Measurements from ENCODE around the gene SURF2.
A peak's percentile ranks its signal among the peaks of the same experiment; 100 is the strongest.
"Not testable (repeated sequence)": the region's sequence is repeated elsewhere in the genome, so short reads cannot be mapped to it uniquely, and the experiment has no call there.

The SURF2 gene

DNA sequence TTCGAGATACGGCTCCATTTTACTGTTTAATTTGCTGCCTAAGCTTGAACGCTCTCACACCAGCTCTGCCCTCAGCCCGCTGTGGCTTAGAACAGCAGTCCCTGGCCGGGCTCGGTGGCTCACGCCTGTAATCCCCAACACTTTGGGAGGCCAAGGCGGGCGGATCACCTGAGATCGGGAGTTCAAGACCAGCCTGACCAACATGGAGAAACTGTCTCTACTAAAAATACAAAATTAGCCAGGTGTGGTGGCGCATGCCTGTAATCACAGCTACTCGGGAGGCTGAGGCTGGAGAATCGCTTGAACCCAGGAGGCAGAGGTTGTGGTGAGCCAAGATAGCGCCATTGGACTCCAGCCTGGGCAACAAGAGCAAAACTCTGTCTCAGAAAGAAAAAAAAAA lies 20.9 kb downstream of the SURF2 start:
- not testable (repeated sequence) for DNase-seq (ENCODE audit: low spot score)

- DNase-seq (ENCODE audit: low spot score): no peak
Observed at GRCh38 chr9:133377721-133378216, 21.4 kb downstream of the SURF2 start.

DNA sequence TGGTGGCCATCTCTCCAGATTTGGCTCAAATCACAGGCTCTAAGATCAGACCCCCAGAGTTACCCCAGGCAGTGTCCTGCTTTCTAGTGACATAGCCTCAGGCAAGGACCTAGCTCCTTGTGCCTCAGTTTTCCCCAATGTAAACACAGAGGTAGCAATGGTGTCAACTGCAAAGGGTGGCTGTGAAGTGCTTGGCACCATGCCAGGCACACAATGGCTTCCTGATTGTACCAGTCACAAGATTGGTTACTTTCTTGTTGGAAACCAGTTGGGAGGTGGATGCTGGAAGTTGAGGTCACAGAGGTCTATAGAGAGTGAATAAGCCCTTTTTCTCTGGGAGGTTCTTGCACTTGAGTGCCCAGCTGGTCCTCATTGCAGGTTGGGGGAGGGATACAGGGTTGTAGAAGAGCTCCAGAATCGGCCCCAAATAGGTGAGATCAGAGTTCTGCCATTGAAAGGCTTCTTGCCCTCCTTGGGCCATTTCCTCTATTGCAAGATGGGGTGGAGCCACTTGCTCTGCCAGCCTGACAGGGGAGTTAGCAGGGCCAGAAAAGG lies 22.1 kb downstream of the SURF2 start:
- DNase-seq (ENCODE audit: low spot score): no peak

DNA sequence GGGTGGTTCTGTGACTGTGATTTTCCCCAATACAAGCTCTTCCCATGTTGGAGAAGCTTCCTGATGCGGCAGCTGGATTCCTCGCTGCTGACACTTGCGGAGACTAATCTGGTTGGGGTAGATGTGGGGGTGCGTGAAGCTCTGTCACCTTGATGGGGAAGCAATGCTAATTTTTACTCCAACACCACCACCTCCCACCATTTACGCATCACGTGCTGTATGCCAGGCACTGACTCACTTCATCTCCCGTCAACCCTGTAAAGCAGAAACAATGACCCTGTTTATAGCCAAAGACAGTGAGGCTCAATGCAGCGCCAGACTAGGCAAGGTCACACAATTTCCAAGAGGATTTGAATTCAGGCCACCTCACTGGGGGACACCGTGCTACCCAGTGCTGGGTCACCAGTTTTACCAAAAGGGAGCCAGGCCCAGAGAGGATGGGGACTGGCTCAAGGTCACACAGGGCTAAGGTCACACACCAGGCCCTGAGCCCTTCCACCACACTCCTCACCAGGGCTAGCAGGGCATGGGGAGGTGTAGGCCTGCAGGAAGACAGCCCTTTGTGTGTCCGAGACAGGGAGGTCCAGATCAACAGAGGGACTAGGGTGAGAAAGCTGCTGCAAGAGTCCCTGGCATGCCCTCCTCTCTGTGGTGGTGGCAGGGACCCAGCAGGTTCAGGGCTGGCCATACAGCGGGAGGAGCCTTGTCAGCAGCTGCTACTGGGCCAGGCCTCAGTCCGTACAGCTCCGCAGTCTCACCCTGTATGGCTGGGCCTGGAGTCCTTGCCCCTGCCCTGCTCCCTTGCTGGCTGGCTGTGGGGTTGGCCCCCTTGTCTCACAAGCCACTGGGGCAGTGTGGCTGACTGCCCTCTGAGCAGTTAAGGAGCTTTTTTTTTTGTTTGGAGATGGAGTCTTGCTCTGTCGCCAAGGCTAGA lies 23.1 kb downstream of the SURF2 start:
- DNase-seq (ENCODE audit: low spot score): no peak

- DNase-seq (ENCODE audit: low spot score): no peak
Observed at GRCh38 chr9:133380734-133381133, 24.4 kb downstream of the SURF2 start.

DNA sequence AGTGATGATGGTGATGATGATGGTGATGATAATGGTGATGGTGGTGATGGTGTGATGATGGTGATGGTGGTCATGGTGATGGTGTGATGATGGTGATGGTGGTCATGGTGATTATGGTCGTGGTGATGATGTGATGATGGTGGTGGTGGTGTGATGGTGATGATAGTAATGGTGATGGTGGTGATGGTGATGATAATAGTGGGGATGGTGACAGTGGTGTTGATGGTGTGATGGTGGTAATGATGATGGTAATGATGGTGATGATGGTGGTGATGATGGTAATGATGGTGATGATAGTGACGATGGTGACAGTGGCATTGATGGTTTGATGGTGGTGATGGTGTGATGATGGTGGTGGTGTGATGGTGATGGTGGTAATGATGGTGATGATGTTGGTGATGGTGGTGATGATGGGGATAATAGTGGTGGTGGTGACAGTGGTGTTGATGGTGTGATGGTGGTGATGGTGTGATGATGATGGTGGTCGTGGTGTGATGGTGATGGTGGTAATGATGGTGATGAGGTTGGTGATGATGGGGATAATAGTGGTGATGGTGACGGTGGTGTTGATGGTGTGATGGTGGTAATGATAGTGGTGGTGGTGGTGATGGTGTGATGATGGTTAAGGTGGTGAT lies 26.3 kb downstream of the SURF2 start:
- DNase-seq (ENCODE audit: low spot score): no peak

DNA sequence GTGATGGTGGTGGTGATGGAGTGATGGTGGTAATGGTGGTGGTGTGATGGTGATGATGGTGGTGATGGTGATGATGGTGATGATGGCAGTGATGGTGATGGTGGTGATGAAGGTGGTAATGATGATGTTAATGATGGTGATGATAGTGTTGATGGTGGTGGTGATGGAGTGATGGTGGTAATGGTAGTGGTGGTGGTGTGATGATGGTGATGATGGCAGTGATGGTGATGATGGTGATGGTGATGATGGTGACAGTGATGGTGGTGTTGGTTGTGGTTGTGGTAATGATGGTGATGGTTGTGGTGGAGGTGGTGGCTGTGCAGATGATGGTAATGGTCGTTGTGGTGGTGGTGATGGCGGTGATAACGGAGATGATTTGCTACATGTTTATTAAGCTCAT lies 27.1 kb downstream of the SURF2 start:
- no peak for DNase-seq (ENCODE audit: low spot score)

DNA sequence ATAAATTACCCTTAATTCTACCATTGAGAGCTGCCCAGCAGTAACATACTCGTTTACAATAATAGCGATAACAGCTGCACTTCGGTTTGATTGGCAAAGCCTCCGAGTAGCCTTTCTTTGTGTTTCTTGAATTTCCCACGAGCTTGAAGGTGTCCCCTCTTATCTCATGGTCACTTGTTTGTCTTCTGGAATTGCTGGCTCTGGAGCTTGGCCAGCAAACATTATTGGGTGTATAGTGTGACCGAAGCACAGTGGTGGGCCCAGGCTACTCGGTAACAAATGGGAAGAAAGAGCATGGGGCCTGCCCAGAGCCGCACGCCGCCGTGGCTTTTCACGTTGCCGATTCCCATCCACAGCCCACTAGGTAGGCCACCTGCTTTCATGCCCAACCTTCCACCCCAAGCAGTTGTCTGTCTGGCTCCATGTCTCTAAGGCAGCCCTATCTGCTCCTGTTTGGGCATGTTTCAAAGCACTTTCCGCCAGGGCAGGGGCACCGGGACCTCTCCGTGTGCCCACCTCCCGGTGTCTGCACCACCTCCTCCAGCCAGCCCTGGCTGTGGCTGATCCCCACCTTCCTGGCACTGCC lies 28.5 kb downstream of the SURF2 start:
- no peak for DNase-seq (ENCODE audit: low spot score)

- no peak for DNase-seq (ENCODE audit: low spot score)
Observed at GRCh38 chr9:133385452-133385851, 29.1 kb downstream of the SURF2 start.

DNA sequence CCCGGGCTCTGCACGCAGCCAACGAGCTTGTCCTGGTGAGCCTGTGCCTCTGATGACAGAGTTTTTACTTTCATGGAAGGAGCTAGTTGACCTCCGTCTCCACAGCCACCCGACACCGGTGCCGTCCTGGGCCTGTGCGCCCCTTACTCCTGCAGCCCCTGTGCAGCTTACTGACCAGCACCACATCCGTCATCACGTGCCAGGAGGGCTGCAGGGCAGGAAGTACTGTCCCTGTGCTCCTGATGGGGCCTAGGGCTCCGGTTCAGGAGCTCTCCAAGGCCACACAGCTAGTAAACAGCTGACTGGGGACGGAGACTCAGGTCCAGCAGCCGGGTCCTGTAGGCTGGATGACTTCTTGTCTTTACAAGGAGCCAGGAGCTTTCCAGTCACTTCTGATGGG lies 30.0 kb downstream of the SURF2 start:
- no peak for DNase-seq (ENCODE audit: low spot score)

DNA sequence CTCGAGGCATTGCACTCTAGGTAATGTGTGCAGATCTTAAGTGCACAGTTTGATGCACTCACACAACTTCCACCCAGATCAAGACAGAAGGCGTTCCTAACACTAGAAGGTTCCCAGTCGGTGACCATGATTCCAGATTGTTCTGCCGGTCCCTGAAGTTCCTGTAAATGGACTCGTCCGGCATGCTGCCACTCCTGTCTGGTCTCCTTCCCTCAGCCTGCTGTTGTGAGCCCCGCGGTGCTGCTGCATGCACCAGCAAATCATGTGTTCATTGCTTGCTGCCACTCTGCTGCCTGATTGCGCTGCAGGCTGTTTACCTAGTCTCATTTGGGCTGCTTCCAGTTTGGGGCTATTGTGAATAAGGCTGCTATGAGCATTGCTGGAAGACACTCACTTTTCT lies 31.3 kb downstream of the SURF2 start:
- DNase-seq (ENCODE audit: low spot score): peak; percentile 48

GRCh38 chr9:133389025-133389557 lies 32.7 kb downstream of the SURF2 start:
- DNase-seq (ENCODE audit: low spot score): no peak

GRCh38 chr9:133389562-133389961 lies 33.2 kb downstream of the SURF2 start:
- no peak for DNase-seq (ENCODE audit: low spot score)

DNA sequence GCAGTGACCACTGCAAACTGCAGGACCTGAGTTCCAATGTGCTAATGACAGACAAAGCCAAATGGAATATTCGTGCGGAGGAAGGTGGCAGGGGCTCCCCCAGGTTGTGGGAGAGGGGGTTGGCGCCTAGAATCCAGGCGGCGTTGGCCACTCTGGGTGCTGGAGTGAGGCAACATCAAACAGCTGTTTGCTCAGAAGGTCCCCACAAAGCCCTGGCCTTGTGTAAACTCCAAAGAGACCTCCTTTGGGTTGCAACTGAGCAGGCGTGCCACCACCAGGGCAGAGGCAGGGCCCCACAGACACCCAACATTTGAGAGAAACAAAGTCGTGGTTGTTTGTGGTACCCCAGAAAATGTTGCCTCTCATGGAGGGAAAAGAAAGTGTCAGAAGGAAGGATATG lies 34.4 kb downstream of the SURF2 start:
- DNase-seq (ENCODE audit: low spot score): no peak

DNA sequence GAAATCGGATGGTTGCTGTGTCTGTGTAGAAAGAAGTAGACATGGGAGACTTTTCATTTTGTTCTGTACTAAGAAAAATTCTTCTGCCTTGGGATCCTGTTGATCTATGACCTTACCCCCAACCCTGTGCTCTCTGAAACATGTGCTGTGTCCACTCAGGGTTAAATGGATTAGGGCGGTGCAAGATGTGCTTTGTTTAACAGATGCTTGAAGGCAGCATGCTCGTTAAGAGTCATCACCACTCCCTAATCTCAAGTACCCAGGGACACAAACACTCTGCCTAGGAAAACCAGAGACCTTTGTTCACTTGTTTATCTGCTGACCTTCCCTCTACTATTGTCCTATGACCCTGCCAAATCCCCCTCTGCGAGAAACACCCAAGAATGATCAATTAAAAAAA lies 35.1 kb downstream of the SURF2 start:
- DNase-seq (ENCODE audit: low spot score): not testable (repeated sequence)

DNA sequence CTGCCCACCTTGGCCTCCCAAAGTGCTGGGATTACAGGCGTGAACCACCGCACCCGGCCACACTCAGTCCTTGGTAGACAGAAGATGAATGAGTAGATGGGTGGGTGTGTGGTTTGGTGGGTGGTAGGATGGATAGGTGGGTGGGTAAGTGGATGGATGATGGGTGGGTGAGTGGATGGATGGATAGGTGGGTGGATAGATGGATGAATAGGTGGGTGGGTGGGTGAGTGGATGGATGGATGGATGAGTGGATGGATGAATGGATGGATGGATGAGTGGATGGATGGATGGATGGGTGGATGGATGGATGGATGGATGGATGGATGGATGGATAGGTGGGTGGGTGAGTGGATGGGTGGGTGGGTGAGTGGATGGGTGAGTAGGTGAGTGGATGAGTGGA lies 36.0 kb downstream of the SURF2 start:
- DNase-seq (ENCODE audit: low spot score): not testable (repeated sequence)

GRCh38 chr9:133393399-133393798 lies 37.0 kb downstream of the SURF2 start:
- DNase-seq (ENCODE audit: low spot score): no peak

GRCh38 chr9:133394687-133395271 lies 38.4 kb downstream of the SURF2 start:
- no peak for DNase-seq (ENCODE audit: low spot score)

DNA sequence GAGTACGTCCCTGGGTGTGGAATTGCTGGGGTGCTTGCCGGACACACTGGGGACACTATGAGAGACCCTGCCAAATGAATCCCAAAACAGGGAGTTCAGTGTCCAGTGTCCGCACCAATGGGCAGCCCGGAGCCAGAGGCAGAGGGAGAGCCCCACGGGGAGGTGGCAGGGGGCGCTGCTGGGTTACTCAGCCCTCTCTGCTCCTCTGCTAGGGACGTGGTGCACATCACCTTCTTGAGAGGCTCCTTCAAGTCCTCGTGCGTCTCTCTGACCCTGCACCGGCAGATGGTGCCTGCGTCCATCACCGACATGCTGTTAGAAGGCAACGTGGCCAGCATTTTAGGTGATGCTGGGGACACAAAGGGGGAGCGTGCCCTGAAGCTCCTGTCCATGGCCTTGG lies 40.6 kb downstream of the SURF2 start:
- DNase-seq (ENCODE audit: low spot score): no peak

DNA sequence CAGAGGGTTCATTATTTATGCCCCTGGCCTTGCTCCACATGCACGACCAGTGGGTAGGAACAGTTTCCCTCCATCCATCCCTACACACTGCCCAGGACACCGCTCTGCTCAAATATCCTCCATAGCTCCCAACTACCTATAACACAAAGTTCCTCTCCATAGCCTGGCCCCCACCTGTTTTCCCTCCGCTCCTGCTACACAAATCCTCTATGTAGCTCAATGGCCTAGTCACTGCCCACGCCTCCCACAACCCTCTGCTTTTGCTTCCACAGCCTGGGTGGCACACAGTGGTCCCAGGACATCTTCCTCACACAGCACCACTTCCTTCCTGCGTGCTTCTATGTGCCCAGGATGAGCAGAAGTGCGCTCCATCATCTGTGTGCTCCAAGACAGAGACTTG lies 41.0 kb downstream of the SURF2 start:
- DNase-seq (ENCODE audit: low spot score): no peak

GRCh38 chr9:133397895-133398294 lies 41.5 kb downstream of the SURF2 start:
- no peak for DNase-seq (ENCODE audit: low spot score)

- no peak for DNase-seq (ENCODE audit: low spot score)
Observed at GRCh38 chr9:133400292-133400691, 43.9 kb downstream of the SURF2 start.
